GM03348 (cell line): ENCODE results near the gene ZSCAN22.
"Not testable (repeated sequence)": the region's sequence is repeated elsewhere in the genome, so short reads cannot be mapped to it uniquely, and the experiment has no call there.

Experiments used
- DNase-seq: peaks from one replicate; pipeline ENCODE4 v3.0.0; 2012; ENCODE audit warnings: low spot score

ZSCAN22 gene

DNA sequence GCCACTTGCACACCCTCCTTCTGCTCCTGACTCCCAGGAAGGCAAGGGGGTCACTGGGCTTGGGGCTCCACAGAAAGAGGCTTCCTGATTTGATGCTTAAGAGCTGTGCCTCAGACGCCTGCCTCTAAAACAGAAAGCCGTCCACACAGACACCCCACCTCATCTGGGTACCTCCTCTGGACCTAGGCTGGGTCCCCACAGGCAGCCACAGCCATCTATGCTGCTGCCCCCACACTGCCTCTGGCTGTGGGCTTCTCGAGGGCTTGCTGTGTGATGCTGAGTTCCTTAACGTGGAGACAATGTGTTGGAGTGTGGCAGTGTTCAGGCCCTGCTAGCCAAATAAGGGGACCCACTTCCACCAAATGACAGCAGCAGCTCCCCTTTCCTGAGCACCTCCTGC lies 8.5 kb upstream of the ZSCAN22 start:
- no peak for DNase-seq

DNA sequence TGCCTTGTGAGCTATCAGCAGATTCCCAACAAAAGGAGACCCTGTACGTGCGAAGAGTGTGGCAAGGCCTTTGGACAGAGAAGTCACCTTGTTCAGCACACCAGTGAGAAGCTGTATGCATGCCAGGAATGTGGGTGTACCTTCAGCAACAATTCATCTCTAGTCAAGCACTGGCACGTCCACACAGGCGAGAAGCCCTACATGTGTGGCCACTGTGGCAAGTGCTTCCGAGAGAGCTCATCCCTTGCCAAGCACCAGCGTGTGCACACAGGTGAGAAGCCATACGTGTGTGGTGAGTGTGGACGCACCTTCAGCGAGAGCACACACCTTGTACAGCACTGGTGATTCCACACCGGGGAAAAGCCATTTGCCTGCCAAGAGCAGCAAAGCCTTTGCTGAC lies 7.6 kb upstream of the ZSCAN22 start:
- no peak for DNase-seq

GRCh38 chr19:58325311-58326022 lies 1.3 kb upstream of the ZSCAN22 start:
- no peak for DNase-seq

GRCh38 chr19:58326501-58326913 lies 287 bp upstream of the ZSCAN22 start:
- DNase-seq = no peak

GRCh38 chr19:58328999-58329398 lies 2.2 kb downstream of the ZSCAN22 start:
- no peak for DNase-seq

DNA sequence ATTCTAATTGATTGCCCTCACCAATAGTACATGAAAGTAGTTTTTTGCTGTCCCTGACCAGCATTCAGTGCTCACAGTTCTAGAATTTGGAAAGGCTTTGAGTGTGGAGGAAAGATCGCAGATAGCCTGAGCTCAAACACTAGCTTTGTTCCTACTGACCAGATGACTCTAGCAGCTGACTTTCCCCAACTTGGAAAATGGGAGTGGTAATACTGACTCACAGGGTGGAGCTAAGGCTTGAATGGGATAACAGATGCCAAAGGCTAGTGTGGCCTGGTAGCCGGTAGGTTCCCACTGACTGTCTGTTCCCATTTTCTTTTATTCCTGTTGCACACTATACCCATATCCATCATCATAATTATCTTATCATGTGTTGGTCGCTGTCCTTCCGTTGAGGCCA lies 3.7 kb downstream of the ZSCAN22 start:
- peak; percentile 82 for DNase-seq

GRCh38 chr19:58332697-58333096 lies 5.9 kb downstream of the ZSCAN22 start:
- no peak for DNase-seq

DNA sequence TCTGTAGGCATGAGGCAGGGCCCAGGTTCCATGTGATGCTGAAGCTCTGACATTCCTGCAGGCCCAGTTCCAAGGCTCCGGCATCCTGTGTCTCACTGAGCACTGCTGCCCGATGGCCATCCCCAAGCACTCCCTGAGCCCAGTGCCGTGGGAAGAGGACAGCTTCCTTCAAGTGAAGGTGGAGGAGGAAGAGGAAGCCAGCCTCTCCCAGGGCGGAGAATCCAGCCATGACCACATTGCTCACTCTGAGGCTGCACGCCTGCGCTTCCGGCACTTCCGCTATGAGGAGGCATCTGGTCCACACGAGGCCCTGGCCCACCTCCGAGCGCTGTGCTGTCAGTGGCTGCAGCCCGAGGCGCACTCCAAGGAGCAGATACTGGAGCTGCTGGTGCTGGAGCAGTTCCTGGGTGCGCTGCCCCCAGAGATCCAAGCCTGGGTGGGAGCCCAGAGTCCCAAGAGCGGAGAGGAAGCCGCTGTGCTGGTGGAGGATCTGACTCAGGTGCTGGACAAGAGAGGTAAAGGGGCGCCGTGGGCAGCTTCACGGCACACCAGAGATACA lies 8.0 kb downstream of the ZSCAN22 start:
- DNase-seq = no peak

DNA sequence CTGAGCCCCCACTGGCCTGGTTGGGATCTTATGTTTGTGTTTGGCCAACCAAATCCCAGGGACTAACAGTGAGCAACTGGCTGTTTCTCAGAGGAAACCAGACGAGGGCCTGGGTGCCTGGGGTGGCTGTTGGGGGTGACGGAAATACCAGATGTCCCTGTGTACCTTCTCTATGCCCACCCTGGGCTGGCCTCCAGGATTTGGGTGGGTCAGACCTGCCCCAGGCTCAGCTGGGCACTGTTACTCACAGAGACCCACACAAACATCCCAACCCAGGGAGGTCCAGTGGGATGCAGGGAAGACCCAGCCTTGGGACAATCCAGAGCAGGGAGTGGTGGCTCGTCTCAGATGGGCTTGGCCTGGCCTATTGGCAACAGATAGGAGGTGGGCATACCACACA lies 8.8 kb downstream of the ZSCAN22 start:
- DNase-seq = no peak

DNA sequence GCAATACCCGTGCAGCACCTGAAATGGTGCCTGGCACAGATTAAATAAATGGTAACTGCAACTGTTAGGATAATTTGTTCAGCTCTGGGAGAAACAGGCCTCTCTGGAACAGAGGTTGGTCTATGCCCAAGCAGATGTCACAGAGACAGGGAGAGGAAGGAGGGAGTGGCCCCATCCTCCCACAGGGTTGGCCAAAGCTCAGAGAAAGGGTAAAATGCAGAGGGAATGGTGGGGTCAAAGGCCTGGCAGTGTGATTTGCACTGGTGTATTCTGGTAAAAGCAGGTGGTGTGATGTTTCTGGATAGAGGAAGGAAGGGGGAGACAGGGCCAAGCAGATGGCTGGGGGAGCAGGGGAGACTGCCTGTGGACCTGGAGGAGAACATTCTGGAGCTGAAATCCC lies 9.4 kb downstream of the ZSCAN22 start:
- DNase-seq = no peak

GRCh38 chr19:58336820-58337219 lies 10.0 kb downstream of the ZSCAN22 start:
- no peak for DNase-seq

DNA sequence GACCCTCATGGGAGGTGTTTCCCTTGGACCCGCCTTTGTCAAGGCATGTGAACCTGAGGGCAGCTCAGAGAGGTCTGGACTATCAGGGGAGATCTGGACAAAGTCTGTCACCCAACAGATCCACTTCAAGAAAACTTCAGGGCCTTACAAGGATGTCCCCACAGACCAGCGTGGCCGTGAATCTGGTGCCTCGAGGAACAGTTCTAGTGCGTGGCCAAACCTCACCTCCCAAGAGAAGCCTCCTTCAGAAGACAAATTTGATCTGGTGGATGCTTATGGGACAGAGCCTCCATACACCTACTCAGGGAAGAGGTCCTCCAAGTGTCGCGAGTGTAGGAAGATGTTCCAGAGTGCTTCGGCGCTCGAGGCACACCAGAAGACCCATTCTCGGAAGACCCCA lies 11.5 kb downstream of the ZSCAN22 start:
- DNase-seq = no peak

GRCh38 chr19:58338825-58339558 lies 12.2 kb downstream of the ZSCAN22 start:
- no peak for DNase-seq

GRCh38 chr19:58345558-58345957 lies 18.8 kb downstream of the ZSCAN22 start:
- DNase-seq = no peak

- peak; percentile 98 for DNase-seq
These were observed 20.5 kb downstream of the ZSCAN22 start for GRCh38 chr19:58346961-58347929.

DNA sequence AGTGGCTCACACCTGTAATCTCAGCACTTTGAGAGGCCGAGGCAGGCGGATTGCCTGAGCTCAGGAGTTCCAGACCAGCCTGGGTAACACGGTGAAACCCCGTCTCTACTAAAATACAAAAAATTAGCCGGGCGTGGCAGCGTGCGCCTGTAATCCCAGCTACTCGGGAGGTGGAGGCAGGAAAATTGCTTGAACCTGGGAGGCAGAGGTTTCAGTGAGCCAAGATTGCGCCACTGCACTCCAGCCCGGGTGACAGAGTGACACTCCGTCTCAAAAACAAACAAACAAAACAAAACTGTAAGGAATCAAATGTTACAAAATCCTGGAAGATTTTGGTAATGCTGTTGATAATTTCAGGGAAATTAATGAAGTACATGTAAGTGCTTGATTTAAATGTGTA lies 21.3 kb downstream of the ZSCAN22 start:
- not testable (repeated sequence) for DNase-seq

- no peak for DNase-seq
These were observed 22.8 kb downstream of the ZSCAN22 start for GRCh38 chr19:58349590-58349989.

DNA sequence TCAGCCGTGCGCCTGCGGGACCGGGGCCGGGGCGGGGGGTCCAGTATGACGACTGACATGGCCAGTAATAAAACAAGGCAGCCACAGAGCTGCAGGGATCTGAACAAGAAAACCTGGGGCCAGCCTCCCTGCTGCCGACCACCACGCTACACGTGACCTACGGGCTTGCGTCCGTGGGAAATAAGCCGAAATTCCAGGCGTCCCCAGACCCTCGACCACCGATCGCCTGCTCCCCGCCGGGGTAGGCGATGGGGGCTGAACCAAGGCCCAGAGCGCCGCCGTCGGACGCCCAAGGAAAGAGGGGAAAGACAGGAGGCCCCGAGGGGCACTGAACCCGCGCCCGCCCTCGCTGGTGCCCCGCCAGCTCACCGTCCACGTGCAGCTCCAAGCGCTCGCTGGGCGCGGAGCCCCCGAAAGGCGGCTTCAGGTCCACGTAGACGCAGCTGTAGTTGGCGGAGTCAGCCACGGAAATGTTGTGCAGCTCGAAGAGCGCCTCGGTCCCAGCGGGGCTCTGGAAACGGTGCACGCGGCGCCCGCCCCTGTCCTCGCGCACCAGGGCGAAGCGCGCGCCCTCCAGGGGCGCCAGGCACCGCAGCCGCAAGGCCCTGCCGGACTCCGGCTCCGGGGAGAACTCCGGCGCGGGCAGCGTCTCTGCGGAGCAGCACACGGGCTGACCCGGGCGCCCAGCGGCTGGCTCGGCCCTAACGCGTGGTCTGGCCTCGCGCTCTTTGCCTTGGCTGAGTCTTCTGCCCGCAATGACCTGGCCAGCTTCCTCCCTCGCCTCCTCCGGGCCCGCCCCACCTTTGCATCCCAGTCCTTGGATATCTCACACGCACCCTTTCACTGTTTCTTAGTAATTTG lies 23.4 kb downstream of the ZSCAN22 start:
- no peak for DNase-seq

DNA sequence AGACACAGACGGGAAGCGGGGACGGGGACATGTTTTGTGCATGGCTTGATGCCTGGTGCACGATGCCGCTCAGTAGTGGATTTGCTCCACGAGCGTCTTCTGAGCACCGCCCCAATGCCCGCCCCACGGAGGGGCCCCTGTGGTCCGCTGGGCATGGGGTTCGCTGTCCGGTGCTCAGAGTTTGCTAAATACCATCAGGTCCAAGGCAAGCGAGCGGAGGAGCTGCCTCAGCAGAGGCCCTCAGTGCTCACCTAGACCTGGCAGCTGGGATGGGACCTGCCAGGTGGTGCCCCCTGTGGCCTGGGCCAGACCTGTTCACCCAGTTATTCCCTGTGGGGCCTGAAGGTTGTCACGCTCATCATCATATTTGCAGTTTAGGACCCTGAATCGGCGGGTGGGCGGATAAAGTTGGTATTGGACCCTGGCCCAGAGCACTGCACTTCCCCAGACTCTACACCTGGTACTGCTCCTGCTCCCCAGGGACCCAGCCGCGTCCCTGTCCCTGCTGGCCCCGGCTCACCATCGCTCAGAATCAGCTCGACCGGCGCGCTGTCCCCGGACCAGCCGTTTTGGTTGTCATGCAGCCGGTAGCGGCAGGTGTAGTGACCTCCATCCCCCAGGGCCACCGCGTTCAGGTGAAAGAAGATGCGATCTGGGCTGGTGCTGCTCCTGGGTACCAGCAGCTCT lies 24.2 kb downstream of the ZSCAN22 start:
- DNase-seq = no peak

GRCh38 chr19:58351558-58351878 lies 24.7 kb downstream of the ZSCAN22 start:
- no peak for DNase-seq
